HG02981 (cell line): Measurements from ENCODE around the gene SLC22A4.

Experiments used
- ATAC-seq: cut with Tn5 transposase; IDR thresholded peaks from one replicate; pipeline ENCODE4 v1.9.1; 2021; ENCODE audit warnings: mild to moderate bottlenecking, moderate library complexity; ENCODE audit not compliant: unreplicated experiment

Gene SLC22A4

GRCh38 chr5:132370971-132371602, 76.9 kb downstream of the SLC22A4 start:
- ATAC-seq = no peak

GRCh38 chr5:132371603-132371994, 77.4 kb downstream of the SLC22A4 start:
- no peak for ATAC-seq

- no peak for ATAC-seq
These were observed 77.9 kb downstream of the SLC22A4 start for GRCh38 chr5:132372127-132372526.

GRCh38 chr5:132372542-132372941, 78.3 kb downstream of the SLC22A4 start:
- ATAC-seq = no peak

GRCh38 chr5:132375957-132376356, 81.8 kb downstream of the SLC22A4 start:
- no peak for ATAC-seq

GRCh38 chr5:132376694-132377641, 82.8 kb downstream of the SLC22A4 start:
- ATAC-seq = no peak

GRCh38 chr5:132377738-132378137, 83.5 kb downstream of the SLC22A4 start:
- no peak for ATAC-seq

- no peak for ATAC-seq
These were observed 84.4 kb downstream of the SLC22A4 start for GRCh38 chr5:132378580-132378979.

- no peak for ATAC-seq
These were observed 85.9 kb downstream of the SLC22A4 start for GRCh38 chr5:132380047-132380446.

GRCh38 chr5:132380741-132381140, 86.5 kb downstream of the SLC22A4 start:
- no peak for ATAC-seq

GRCh38 chr5:132381614-132382013, 87.4 kb downstream of the SLC22A4 start:
- no peak for ATAC-seq

GRCh38 chr5:132383261-132383660, 89.1 kb downstream of the SLC22A4 start:
- ATAC-seq = no peak

GRCh38 chr5:132383984-132384383, 89.8 kb downstream of the SLC22A4 start:
- no peak for ATAC-seq

GRCh38 chr5:132384506-132385050, 90.4 kb downstream of the SLC22A4 start:
- ATAC-seq = no peak

GRCh38 chr5:132385326-132386105, 91.3 kb downstream of the SLC22A4 start:
- ATAC-seq = no peak

- peak; percentile 83 for ATAC-seq
These were observed 92.6 kb downstream of the SLC22A4 start for GRCh38 chr5:132386644-132387286.

- no peak for ATAC-seq
These were observed 93.5 kb downstream of the SLC22A4 start for GRCh38 chr5:132387640-132388117.

GRCh38 chr5:132388244-132389050, 94.3 kb downstream of the SLC22A4 start:
- no peak for ATAC-seq

- no peak for ATAC-seq
These were observed 94.8 kb downstream of the SLC22A4 start for GRCh38 chr5:132389051-132389331.
